OCI-LY7 (cell line): Measurements from ENCODE around the gene PLXDC2. TPM values are rescaled to one million over a fixed set of nuclear protein-coding genes. Genes with fewer than 3 reads are reported as not detected.

ENCODE experiments used
- BruUV-seq: library from RNA; stranded (reverse); fragments of 400-500 nt; replicated peaks from 2 replicates; lab custom pipeline; 2021; lab: Mats Ljungman, UMichigan
- CTCF ChIA-PET: fragments of 300-600 bp; sonication (Branson Sonifier 250); formaldehyde crosslinking; loops from one replicate; lab custom pipeline; 2022; ENCODE audit warnings: antibody characterized with exemption; ENCODE audit not compliant: unreplicated experiment; lab: Charles Lee
- POLR2A ChIA-PET: fragments of 300-600 bp; sonication (Branson Sonifier 250); formaldehyde crosslinking; loops from one replicate; lab custom pipeline; 2022; ENCODE audit warnings: antibody characterized with exemption; lab: Charles Lee
- DNase-seq: peaks from one replicate; pipeline ENCODE4 v3.0.0-alpha.2; 2015; ENCODE audit warnings: low spot score
- H2AFZ ChIP-seq: fragments of 200-600 bp; sonication (generic), shearing (Covaris generic); 2 replicates; pipeline ENCODE4 v1.6.1; 2014; ENCODE audit warnings: mild to moderate bottlenecking, antibody characterized with exemption, low read length, moderate library complexity
- H3K27ac ChIP-seq: fragments of 200-600 bp; sonication (generic); 2 replicates; pipeline ENCODE4 v1.5.1; 2014; ENCODE audit warnings: mixed run types, low read depth, mild to moderate bottlenecking, moderate library complexity, low read length, inconsistent platforms; ENCODE audit not compliant: poor library complexity, severe bottlenecking
- H3K36me3 ChIP-seq: fragments of 200-600 bp; sonication (generic); 2 replicates; pipeline ENCODE4 v1.6.1; 2014; ENCODE audit warnings: mild to moderate bottlenecking, antibody characterized with exemption, low read length, moderate library complexity, mixed read lengths; ENCODE audit not compliant: insufficient read depth
- H3K4me1 ChIP-seq: fragments of 200-600 bp; sonication (generic); 2 replicates; pipeline ENCODE4 v1.5.1; 2014; ENCODE audit warnings: mild to moderate bottlenecking, low read length; ENCODE audit not compliant: insufficient read depth, poor library complexity, severe bottlenecking
- H3K4me2 ChIP-seq: fragments of 200-600 bp; sonication (generic); 2 replicates; pipeline ENCODE4 v1.6.1; 2014; ENCODE audit warnings: mild to moderate bottlenecking, low read length
- H3K4me3 ChIP-seq: fragments of 200-600 bp; sonication (generic); 2 replicates; pipeline ENCODE4 v1.5.1; 2014; ENCODE audit warnings: mild to moderate bottlenecking, low read depth, low read length; ENCODE audit not compliant: poor library complexity, severe bottlenecking
- H3K79me2 ChIP-seq: fragments of 200-600 bp; sonication (generic); 2 replicates; pipeline ENCODE4 v1.6.1; 2016; ENCODE audit warnings: low read depth, mild to moderate bottlenecking, low read length, moderate library complexity, mixed read lengths; ENCODE audit not compliant: insufficient read depth
- H3K9me2 ChIP-seq: fragments of 200-600 bp; sonication (generic); 2 replicates; pipeline ENCODE4 v1.6.1; 2016; ENCODE audit warnings: mild to moderate bottlenecking, low read length, mixed read lengths; ENCODE audit not compliant: insufficient read depth
- H3K9me3 ChIP-seq: fragments of 200-600 bp; sonication (generic); 2 replicates; pipeline ENCODE4 v1.6.1; 2014; ENCODE audit warnings: mild to moderate bottlenecking, mixed run types, low read length, mixed read lengths
- H4K20me1 ChIP-seq: fragments of 200-600 bp; sonication (generic); 2 replicates; pipeline ENCODE4 v1.6.1; 2014; ENCODE audit warnings: mild to moderate bottlenecking, antibody characterized with exemption, low read length, moderate library complexity, mixed read lengths; ENCODE audit not compliant: insufficient read depth
- CTCF ChIP-seq: fragments of 200-600 bp; sonication (generic); conservative IDR thresholded peaks from 2 replicates; pipeline ENCODE4 v1.5.1; 2014; ENCODE audit warnings: mild to moderate bottlenecking, antibody characterized with exemption, low read length, moderate library complexity, mixed read lengths
- EZH2phosphoT487 ChIP-seq: fragments of 200-600 bp; sonication (generic); IDR thresholded peaks from 2 replicates; pipeline ENCODE4 v1.6.1; 2018; ENCODE audit warnings: low read depth, borderline replicate concordance, mild to moderate bottlenecking, mixed run types, antibody characterized with exemption, low read length, moderate library complexity, mixed read lengths
- intact Hi-C: fragments of 100-400 bp; cut with micrococcal nuclease; formaldehyde crosslinking; loops from one replicate; pipeline ENCODE4 v1.10.0; 2022; ENCODE audit not compliant: unreplicated experiment
- total RNA-seq, 2 experiments: library from RNA; depleted of rRNA in 1 of 2; stranded (reverse); fragments of >200 nt in 1 of 2; shearing (Covaris generic) in 1 of 2; gene quantifications; 2 replicates each; pipeline ENCODE4 v1.2.3, GENCODE V29; 2014 to 2022

PLXDC2 gene
- total RNA-seq, 2 experiments from 2014 or later = not detected

- Histone ChIP-seq H3K4me3 (no peak overlapping the region), H3K4me2 (no peak overlapping the region), H4K20me1 (no peaks in the 10 kb centered on the region), H3K9me2 (no peaks in the 10 kb centered on the region), H3K27ac (no peak overlapping the region), H3K4me1 (no peaks in the 10 kb centered on the region), H3K79me2 (no peaks in the 10 kb centered on the region), H3K36me3 (no peaks in the 10 kb centered on the region), H2AFZ (no peak overlapping the region), H3K9me3 (no peaks in the 10 kb centered on the region)
- intact Hi-C loops = no loop called here
- no peak for DNase-seq
- ChIA-PET CTCF (no interaction called here), POLR2A (interaction anchor here (0.6 kb wide), 1 partner anchor 1419 kb away, joined by 4 read pairs; no protein-coding TSS in a partner anchor)
- TF ChIP-seq CTCF (no peak), EZH2phosphoT487 (no peak)
- BruUV-seq = no TSS peak
These were observed 378.8 kb downstream of the PLXDC2 start for GRCh38 chr10:20195076-20195475.

- ChIA-PET CTCF (no interaction called here), POLR2A (interaction anchor here (1.3 kb wide), 1 partner anchor 15 kb away, joined by 3 read pairs; no protein-coding TSS in a partner anchor)
- H4K20me1 ChIP-seq = no peaks in the 10 kb centered on the region
- no peaks in the 10 kb centered on the region for H3K9me2 ChIP-seq
- H3K79me2 ChIP-seq = no peaks in the 10 kb centered on the region
- intact Hi-C loops = no loop called here
- no TSS peak for BruUV-seq
- no peak overlapping the region for H2AFZ ChIP-seq
- H3K4me1 ChIP-seq = no peaks in the 10 kb centered on the region
- H3K27ac ChIP-seq = no peak overlapping the region
- no peak for DNase-seq
- no peaks in the 10 kb centered on the region for H3K36me3 ChIP-seq
- TF ChIP-seq EZH2phosphoT487 = no peak
- no peak for TF ChIP-seq CTCF
- H3K9me3 ChIP-seq = no peaks in the 10 kb centered on the region
- no peak overlapping the region for H3K4me3 ChIP-seq
- H3K4me2 ChIP-seq = no peak overlapping the region
These were observed 384.5 kb downstream of the PLXDC2 start for GRCh38 chr10:20200758-20201157.

GRCh38 chr10:20202337-20202736 lies 386.1 kb downstream of the PLXDC2 start:
- H3K79me2 ChIP-seq = no peaks in the 10 kb centered on the region
- no peak overlapping the region for H3K4me2 ChIP-seq
- ChIA-PET CTCF (no interaction called here), POLR2A (interaction anchor here (0.6 kb wide), 1 partner anchor 700 kb away, joined by 3 read pairs; no protein-coding TSS in a partner anchor)
- H3K9me2 ChIP-seq = no peaks in the 10 kb centered on the region
- H3K36me3 ChIP-seq = no peaks in the 10 kb centered on the region
- intact Hi-C loops = no loop called here
- H4K20me1 ChIP-seq = no peaks in the 10 kb centered on the region
- no peaks in the 10 kb centered on the region for H3K9me3 ChIP-seq
- no peak for DNase-seq
- H3K27ac ChIP-seq = no peak overlapping the region
- H3K4me1 ChIP-seq = no peaks in the 10 kb centered on the region
- H2AFZ ChIP-seq = no peak overlapping the region
- no peak overlapping the region for H3K4me3 ChIP-seq
- no TSS peak for BruUV-seq
- TF ChIP-seq CTCF (no peak), EZH2phosphoT487 (no peak)
